Fibroblast of peridontal ligament (primary cell): ENCODE measurements around the gene PRAC1.
"Not testable (repeated sequence)": the region's sequence is repeated elsewhere in the genome, so short reads cannot be mapped to it uniquely, and the experiment has no call there.

Source experiments
- DNase-seq: peaks from one replicate; pipeline ENCODE4 v3.0.0-alpha.2; 2010; ENCODE audit errors: extremely low read depth

The PRAC1 gene

DNA sequence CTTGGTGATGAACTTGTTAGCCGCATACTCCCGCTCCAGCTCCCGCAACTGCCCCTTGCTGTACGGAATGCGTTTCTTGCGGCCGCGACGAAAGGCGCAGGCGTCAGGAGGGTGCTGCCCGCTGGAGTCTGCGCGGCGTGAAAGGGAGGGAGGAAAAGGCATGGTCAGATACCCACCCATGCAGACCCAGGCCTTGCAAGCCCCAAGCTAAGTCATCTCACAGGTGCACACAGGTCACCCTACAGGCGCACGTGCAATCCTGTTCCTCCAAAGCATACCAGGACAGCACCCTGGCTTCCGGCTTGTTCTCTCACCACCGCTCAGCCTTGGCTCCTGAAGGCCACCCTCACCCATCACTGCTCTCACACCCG, 4.6 kb upstream of the PRAC1 start:
- no peak for DNase-seq

DNA sequence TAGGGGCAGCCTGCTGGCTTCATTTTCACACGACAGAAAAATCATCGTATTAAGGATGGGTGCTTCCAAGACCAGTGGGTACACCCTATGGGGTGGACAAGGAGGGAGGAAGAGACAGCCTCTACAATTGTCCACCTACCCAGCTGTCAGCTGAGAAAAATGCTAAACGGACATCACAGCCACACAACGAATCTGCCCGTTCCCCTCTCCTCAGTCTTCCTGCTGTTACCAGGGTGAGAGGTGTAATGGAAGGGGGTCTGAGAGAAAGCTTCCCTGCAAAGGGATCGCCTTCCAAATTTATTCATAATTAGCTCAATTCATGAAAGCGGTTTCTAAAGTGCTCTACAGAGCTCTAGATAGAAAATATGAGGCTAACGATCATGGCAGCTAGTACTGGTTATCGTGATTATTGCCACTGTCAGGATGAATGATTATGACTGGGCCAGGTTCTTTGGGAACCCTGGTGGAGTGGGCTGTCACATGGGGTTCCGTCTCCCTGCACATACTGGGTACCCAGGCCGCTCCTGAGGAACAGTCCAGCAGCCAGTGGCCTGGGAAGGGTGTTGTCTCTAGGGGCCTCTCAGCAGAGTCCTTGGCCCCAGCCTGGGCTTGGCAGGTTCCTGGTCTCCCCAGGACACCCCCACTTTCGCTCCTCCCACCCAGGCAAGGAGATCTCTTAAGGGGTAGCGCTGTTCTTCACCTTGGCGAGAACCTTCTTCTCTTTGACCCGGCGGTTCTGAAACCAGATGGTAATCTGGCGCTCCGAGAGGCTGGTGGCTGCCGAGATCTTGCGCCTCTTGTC, 4.0 kb upstream of the PRAC1 start:
- DNase-seq = no peak

DNA sequence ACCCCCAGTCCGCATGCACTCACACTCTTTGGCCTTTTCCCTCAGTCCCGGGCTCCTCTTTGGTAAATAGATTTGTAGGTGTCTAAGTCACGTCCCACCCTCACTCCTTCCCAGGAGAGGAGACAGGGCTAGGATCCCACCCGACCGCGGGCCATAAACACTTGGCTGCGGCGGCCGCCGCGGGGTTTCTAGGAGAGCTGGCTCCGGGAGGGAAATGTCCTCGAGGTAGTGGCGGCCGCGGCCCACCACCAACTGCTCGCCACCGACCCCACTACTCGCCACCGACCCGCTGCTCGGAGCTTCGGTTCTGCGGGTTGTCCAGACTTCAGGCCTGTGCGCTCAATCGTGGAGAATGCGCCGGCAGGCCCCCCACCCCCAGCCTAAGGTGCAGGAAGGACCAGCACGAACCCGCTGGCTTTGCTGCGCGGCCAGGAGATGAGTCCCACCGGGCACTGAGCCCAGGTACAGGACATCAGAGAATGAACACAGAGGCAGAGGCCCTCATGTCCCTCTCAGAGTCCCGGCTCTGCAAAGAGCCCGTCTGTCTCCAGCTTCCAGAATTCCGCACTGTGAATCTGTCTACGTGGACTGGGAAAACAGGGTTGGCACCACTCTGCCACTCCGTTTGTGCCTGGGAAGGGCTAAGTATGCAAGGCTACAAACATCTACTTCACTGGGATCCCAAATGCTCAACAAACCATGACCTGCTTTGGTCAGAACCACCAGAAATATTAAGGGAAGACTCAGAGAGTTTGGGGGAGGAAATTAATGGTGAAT, 3.2 kb upstream of the PRAC1 start:
- no peak for DNase-seq

DNA sequence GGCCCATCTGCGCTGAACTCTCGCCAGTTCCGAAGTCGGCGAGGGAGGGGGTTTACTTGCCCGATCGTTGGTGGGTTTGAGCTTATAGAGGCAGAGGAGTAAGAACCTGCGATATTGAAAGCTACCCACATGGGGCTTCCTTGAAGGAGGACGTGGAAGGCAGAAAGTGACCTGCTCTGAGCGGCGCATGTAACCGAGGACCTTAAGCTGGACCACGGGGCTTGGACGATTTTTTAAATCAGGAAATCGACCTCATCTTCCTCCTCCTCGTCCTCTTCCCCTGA, 2.6 kb upstream of the PRAC1 start:
- DNase-seq = no peak

DNA sequence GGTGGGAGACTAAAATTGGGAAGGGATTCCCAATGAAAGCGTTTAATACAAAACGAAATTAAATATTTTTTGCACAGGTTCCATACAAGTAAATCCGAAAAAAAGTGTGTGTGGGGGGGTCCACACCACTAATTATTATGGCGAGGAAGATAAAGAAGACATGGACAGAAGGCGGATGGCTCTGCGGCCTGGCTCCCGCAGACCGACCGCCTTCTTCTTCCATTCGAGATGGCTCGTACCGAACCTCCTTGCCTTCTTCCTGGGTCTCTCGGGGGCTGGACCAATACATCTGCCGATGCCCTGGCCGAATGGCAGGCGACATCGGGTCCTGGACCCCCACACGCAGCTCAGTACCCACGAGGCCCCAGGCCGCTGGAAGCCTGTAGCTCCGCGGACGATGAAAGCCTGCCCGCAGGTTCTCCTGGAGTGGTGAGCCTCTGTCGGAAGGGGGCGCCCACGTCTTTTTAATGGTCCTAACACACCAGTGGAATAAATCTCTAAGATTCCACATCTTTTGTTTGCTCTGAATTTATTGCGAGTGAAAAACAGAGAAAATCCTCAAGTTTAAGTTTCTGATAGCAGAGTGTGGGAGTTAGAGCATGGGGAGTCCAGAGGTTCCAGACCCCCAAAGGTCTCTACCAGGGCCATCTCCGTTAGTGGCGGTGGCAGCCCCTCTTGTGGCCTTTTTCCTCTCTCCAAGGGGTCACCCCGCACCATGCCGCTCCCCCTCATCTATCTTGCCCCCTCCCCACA, 2.1 kb upstream of the PRAC1 start:
- peak; percentile 73 for DNase-seq

DNA sequence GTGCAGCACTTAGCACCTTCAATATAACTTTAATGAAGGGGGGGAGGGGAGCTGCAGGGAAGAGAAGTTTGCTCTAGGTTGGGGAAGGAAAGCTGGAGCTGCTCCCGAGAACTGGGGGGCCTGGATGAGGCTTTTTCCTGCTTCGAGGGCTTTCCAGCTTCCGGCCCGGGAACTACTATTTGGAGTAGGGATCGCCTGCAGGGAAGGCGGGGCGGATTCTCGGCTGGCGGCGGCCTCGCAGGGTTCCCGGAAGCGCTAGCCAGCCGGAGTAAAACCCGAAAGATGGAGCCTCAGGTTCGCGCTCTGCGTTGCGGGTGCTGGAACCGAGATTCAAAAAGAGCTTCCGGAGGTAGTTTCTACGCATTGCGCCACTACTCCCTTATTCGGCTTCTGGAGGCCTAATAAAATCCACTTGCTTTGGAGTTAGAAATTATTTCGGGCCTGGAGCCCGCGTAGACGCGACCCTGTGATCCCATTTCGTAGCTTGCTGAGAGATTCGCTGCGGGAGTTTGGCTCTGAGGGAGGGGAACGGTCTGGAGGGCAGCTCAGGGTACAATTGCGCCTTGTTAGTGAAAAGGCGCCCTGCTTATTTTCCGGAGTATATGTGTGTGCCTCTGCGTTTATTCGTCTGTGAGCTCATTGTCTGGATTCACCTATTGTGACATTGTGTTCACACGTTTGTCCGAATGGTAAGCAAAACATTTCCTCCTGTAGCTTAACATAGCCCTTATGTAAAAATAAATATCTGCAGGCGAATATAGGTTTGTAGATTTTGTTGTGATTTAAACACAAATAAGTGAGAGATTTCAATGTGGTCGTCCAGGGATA, 1.3 kb upstream of the PRAC1 start:
- DNase-seq = no peak

DNA sequence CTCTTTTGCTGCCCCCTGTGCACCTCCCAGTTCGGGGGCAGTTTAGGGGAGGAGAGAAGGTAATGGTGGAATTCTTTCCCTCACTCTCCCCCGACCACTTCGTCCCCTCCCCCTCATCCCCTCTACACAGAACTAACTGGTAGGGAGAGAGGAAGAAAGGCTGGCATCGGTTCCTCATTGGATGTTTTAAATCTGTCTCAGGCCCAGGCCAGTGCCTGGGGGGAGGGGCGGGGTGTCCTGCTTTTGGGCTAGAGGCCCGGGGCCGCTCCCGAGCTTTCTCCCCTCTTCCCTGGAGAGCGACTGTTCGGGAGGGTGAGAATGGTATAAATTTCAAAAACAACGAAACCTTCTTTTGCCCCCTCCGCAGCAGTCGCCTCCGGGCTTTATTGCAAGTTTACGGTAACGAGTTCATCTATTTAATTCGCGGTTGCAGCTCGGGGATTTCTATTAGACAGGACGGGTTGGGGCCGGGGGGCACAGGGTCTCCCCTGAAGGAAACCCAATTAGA, 651 bp upstream of the PRAC1 start, which contains the start of gene PRAC2:
PRAC2 (plus strand) TSS at position 271 of the 508 bp plus-strand sequence. CDS start 1,226 bp downstream, outside the sequence.
- no peak for DNase-seq

DNA sequence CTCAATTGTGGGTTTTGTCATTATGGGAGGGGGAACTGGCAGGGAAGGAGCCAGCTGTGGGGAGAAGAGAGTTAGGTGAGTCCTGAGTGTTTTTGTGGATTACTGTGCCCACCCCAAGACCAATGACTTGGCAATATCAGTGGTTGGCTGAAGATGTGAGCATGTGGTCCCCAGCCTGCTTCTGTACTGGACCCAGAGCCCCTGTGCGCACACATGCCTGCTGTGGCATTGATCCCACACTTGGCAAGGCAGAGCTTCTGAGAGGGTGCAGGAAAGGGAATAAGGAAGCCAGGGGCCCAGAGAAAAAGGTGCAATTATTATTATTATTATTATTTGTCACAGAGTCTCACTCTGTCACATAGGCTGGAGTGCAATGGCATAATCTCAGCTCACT, 1.3 kb downstream of the PRAC1 start:
- DNase-seq = no peak

DNA sequence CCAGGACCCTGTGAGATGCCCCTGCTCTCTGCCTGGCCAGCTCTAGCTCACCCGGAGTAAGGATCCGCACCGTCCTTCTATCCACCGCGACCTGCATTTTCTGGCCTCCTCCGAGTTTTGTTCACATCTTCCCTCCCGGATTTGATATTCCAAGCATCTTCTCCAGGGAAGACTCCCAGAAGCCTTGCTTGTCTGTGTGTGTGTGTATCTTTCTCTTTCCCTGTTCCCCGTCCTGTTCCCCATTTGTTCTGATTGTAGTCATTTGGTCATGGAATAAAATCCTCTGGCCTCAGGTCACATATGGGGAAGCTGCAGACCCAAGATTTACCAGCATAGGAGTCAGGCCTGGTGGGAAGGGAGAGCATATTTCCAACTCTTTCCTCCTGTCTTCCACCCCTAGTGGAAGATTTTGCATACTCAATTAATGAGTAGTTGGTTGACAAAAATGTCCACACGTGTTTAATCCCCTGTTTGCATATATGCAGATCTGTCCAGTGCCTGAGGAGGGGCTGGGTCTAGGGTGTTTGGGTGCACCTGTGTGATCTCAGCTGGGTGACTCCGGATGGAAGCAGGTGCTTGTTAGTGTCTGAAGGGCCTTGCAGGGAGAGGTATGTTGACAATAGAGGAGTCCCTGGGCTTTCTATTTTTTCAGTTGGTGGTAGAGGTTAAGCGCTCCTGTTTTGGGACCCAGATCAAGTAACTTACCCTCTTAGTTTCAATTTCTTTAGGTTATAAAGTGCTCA, 1.9 kb downstream of the PRAC1 start:
- no peak for DNase-seq

DNA sequence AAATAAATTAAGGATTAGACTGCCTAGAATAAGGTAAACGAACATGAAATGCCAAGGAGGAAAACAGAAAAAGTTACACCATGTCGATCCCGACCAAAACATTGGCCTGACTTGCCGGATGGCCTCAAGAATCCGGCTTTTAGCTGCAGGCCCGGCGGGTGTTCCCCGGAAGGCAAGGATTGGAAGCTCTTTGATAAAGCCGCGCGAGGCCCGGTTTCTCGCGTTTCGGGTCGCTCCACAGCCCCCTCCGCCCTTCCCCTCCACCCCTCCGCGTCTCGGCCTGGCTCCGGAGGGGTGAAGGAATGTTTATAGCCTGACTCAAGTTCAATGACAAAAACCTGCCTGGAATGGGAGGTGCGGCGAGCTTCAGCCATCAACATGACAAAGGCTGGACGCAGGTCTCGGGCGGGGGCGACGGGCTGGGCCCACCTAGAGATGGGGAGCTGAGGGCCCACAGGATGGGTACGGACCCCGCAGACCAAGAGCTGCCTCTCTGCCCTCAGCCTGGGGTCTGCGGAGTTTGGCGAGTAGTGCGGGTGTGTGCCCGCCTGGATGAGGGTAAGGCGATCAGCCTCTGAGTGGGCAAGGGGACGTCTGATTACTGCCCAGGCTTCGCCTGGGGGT, 2.6 kb downstream of the PRAC1 start:
- DNase-seq = no peak

DNA sequence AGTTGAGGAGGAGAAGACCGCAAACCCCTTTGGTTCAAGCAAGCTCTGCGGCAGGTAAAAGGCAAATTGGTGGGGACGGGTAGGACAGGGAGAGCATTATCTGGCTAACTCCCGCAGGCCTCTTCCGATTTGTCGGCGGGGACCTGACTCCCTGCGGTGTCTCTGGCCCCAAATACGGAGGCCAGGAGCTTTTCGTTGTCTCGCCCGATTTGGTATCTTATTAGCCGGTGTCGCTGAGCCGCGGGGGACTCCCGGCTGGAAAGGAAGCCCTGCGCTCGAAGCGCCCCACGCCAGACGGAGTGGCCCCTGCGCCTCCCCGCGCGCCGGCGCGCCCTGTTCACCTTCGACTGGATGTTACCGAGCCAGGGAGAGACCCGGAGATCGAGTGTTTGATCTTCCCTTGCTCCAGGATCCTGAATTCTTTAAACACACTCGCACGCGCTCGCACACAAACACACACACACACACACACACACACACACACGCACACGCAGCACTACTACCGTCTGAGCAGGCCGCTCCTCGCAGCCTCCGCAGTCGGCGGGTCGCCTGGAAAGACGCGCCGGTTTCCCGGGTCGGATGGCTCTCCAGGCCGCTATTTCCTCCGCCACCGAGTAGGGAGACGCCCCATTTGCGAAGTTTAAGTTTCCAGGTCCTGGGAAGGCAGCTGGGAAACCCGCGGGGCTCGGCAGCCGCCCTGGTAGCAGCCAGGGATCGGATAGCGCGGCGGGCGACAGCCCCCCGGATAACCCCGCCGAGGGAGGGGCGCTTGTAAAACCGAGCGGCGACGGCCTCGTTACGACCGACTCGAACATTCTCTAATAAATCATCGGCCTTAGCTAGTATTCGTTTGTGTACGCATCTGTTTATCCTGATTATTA, 3.3 kb downstream of the PRAC1 start:
- no peak for DNase-seq

DNA sequence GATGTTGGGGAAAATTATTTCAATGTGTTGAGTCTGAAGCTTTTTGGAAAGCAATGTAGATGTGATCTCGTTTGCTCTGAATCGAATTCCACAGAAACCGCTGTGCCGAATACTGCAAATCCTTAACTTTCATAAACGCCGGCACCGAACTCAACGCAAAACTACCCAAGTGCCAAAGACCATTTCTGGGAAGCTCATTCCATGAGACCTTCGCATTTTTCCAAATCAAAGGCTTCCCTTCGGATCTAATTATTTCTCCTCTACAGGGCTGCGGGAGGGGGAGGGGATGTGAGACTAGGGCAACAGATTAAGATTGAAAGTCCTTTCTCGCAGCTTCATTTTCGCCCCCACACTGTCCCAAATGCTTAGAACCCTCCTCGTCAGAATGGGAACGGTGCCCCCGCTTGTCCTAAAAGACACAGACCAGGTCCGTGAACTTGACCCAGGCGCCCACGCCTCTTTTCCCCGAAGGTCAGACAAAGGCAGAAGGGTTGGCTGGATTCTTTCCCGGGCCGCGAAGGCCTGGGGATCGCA, 4.0 kb downstream of the PRAC1 start:
- no peak for DNase-seq

DNA sequence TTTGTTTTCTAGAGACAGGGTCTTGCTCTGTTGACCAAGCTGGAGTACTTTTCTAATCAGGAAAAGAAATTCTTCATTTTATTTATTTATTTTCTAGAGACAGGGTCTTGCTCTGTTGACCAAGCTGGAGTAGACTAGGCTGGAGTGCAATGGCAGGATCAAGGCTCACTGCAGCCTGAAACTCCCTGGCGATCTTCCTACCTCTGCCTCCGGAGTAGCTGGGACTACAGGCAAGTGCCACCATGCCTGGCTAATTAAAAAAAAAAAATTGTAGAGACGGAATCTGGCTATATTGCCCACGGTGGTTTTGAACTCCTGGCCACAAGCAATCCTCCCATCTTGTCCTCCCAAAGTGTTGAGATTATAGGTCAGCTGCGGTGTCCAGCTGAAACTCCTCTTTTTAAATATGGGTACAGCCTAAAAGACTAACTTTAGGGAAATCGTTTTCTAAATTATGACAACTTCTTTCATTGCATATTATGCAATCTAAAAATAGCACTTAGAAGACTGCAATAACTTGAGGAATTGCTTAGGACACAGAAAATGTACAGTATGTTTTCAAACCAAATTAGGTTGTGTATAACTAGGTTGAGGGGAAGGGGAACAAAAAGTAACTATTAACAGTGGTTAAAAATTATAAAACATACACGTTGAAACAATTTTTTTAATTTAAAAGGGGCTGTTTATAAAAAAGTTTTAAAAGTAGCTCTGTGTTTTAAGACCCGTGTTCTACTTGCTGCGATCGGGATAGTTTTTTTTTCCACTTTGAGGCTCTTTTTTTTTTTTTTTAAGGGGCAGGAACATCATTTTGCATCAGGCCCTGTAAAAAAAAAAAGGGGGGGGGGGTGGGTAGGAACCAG, 4.7 kb downstream of the PRAC1 start:
- no peak for DNase-seq

DNA sequence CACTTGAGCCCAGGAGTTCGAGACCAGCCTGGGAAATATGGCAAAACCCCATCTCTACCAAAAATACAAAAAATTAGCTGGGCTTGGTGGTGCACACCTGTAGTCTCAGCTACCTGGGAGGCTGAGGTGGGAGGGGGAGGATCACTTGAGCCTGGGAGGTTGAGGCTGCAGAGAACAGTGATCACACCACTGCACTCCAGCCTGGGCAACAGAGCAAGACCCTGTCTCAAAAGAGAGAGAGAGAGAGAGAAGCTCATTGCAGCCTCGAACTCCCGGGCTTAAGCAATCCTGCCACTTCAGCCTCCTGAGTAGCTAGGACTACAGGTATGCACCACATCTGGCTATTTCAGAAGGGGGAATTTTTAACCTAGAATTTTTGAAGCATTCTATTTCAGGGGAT, 5.8 kb downstream of the PRAC1 start:
- DNase-seq = not testable (repeated sequence)

DNA sequence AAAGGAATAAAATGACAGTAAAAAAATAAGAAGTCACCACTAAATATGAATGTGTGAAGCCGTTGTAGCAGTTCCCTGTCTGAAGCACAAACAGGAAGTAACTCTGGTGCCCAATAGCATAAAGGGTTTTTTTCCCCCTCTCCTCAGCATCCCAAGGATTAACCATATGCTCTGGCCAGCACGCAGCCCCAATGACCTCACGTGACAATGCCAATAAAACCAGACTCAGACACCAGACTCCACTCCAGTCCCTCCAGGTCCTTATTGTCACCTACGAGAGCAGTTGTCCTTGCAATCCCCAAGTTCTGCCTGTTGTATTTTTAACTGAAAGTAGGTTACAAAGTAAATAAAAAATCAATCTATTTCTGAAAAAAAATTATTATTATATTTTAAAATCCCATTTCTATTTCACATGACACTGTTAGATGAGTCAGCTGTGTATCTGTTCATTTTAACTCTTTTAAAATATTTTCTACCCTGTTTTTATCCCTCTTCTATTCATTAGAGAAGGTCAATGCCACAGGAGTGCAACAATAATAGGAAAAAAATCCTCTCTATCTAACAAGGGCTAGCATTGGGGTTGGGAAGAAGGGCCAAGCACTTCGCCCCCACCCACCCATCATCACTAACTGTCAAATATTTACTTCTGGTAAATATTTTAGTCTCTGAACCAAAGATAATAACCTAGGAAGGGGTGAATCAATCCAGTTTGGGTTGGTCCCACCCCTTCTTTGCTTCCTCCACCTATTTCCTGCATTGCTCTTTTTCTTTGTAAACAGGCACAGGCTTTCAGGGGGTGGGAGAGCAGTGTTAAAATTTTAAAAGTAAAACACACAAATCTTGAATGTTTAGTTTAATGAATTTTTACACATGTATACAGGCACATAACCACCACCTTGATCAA, 6.6 kb downstream of the PRAC1 start:
- no peak for DNase-seq

DNA sequence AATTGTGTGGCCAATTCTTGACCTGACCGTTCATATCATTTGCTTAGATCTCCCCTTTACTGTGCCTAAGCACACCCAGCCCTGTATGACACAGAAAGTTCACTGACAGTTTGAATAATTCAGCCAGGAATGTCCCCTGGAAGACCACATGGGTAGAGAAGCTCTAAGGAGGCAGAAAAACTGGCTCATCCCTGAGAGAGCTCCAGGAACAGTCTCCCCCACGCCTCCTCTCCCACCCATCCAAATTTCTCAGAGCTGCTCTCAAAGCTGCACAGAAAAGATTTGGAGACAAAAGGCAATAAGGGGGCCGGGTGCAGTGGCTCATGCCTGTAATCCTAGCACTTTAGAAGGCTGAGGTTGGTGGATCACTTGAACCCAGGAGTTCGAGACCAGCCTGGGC, 11.2 kb downstream of the PRAC1 start:
- no peak for DNase-seq
